Measurements from ENCODE around the gene PREX1.

The PREX1 gene

DNA sequence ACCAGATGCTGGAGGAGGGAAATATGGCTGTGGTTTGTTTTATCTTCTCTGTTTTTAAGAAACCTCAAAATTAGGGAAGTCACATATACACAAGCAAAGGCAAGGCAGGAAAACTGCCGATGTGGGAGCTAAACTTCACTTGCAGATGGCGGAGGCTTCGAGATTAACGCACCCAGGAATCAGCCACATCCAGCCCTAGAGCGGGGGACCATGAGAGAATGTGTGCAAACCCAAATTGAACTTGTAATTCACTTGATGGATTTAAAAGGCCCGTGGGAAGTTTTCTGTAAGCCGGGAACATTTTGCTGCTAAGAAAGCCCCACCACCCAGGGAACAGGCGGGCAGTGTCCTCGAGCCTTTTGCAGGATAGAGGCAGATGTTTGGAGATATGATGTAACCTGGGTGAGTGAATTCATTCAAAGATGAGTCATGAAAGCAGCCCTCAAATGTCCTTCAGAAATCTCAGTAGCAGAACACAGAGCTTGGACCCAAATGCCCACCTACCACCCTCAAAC, 39.9 kb downstream of the PREX1 start:
- ATAC-seq (ENCODE audit: low read depth) (peak; percentile 61), DNase-seq (ENCODE audit: low spot score) (no peak)
- Histone ChIP-seq H3K27me3 (ENCODE audit: insufficient read depth, poor library complexity, severe bottlenecking) (peaks cover 7% of the 10 kb centered on the region), H3K36me3 (ENCODE audit: low read depth) (no peaks in the 10 kb centered on the region), H3K4me3 (ENCODE audit: severe bottlenecking) (no peak overlapping the region), H3K27ac (ENCODE audit: poor library complexity, severe bottlenecking) (no peak overlapping the region), H3K9me3 (ENCODE audit: severe bottlenecking) (no peaks in the 10 kb centered on the region), H3K4me1 (ENCODE audit: insufficient read depth, poor library complexity, severe bottlenecking) (no peaks in the 10 kb centered on the region)
- TF ChIP-seq, protein P1, sequence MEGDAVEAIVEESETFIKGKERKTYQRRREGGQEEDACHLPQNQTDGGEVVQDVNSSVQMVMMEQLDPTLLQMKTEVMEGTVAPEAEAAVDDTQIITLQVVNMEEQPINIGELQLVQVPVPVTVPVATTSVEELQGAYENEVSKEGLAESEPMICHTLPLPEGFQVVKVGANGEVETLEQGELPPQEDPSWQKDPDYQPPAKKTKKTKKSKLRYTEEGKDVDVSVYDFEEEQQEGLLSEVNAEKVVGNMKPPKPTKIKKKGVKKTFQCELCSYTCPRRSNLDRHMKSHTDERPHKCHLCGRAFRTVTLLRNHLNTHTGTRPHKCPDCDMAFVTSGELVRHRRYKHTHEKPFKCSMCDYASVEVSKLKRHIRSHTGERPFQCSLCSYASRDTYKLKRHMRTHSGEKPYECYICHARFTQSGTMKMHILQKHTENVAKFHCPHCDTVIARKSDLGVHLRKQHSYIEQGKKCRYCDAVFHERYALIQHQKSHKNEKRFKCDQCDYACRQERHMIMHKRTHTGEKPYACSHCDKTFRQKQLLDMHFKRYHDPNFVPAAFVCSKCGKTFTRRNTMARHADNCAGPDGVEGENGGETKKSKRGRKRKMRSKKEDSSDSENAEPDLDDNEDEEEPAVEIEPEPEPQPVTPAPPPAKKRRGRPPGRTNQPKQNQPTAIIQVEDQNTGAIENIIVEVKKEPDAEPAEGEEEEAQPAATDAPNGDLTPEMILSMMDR (IDR thresholded peaks at IDR 0.05; ENCODE audit: poor library complexity, severe bottlenecking), result no peak

DNA sequence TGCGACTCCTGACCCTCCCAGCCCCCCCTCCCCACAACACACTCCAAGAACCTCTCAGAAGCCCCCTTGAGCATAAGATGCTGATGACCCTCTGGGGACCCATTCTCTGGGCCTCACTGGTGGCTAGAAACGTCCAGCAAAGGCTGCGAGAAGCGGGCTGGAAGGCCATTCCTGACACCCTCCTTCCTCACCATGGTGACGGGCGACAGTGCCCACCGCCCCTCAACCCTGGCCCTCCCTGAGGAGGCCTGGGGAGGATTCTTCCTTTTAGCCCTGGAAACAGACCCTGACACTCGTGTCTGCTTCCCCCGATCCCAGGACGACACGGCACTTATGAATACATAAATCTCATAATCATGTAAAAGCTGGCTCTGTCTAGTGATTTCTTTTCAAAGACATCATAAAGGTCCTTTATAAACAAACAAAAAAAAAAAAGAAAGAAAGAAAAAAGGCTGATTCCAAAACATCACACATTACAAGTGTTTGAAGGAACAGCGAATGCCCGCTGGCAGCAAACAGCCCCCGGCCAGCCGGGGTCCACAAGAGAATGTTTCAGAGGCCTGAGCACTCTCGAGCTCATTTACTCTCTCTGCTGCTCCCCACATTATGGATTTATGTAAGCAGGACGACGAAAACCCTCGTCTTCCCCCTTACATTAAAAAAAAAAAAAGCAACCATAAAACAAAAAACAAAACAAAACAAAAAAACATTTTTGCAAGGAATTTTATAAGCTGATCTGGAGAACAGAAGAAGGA, 40.7 kb downstream of the PREX1 start:
- Histone ChIP-seq H3K4me1 (ENCODE audit: insufficient read depth, poor library complexity, severe bottlenecking) (no peaks in the 10 kb centered on the region), H3K27me3 (ENCODE audit: insufficient read depth, poor library complexity, severe bottlenecking) (peaks cover 7% of the 10 kb centered on the region), H3K9me3 (ENCODE audit: severe bottlenecking) (no peaks in the 10 kb centered on the region), H3K27ac (ENCODE audit: poor library complexity, severe bottlenecking) (no peak overlapping the region), H3K4me3 (ENCODE audit: severe bottlenecking) (no peak overlapping the region), H3K36me3 (ENCODE audit: low read depth) (no peaks in the 10 kb centered on the region)
- DNase-seq (ENCODE audit: low spot score) (no peak), ATAC-seq (ENCODE audit: low read depth) (no peak)
- TF ChIP-seq, protein P1 (IDR thresholded peaks at IDR 0.05; ENCODE audit: poor library complexity, severe bottlenecking), result no peak

DNA sequence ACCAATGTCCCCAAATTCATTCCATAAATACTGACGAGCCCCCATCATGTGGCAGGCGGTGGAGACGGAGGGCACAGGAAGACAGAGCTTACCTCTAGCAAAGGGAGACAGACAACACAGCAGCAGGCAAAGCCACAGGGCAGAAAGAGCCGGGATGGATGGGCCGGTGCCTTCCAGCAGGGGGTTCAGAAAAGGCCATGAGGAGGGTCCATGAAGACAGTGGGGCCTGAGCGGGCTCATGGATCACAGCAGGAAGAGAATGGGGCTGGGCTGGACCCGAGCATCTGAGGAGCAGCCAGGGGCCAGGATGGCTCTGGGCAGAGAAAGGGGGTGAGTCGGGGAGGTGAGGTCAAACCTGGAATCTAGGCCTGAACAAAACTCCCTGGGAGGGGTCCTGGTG, 42.0 kb downstream of the PREX1 start:
- H3K27ac ChIP-seq (ENCODE audit: poor library complexity, severe bottlenecking), result no peak overlapping the region
- peaks cover 7% of the 10 kb centered on the region for H3K27me3 ChIP-seq (ENCODE audit: insufficient read depth, poor library complexity, severe bottlenecking)
- no peaks in the 10 kb centered on the region for H3K36me3 ChIP-seq (ENCODE audit: low read depth)
- no peaks in the 10 kb centered on the region for H3K4me1 ChIP-seq (ENCODE audit: insufficient read depth, poor library complexity, severe bottlenecking)
- DNase-seq (ENCODE audit: low spot score), result no peak
- H3K4me3 ChIP-seq (ENCODE audit: severe bottlenecking), result no peak overlapping the region
- no peak for ATAC-seq (ENCODE audit: low read depth)
- TF ChIP-seq, protein P1 (IDR thresholded peaks at IDR 0.05; ENCODE audit: poor library complexity, severe bottlenecking), result no peak
- no peaks in the 10 kb centered on the region for H3K9me3 ChIP-seq (ENCODE audit: severe bottlenecking)

DNA sequence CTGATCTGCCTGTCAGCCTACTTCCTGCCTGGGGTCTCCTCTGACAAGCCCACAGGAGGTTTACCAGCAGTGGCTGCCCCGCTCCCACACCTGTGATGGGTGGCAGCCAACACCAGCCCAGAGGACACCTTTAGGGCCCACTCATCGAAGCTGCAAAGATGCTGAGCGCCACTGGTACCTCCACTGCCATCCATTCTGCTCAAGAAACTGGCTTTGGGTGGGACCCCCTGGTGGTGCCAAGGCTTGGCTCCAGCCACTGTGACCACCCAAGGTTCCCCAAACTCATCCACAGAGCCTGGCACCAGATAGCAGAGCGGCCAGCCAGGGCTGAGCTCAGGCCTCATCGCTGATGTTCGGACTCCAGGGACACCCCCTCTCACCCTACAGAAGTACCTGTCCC, 42.5 kb downstream of the PREX1 start:
- Histone ChIP-seq H3K27ac (ENCODE audit: poor library complexity, severe bottlenecking) (no peak overlapping the region), H3K9me3 (ENCODE audit: severe bottlenecking) (no peaks in the 10 kb centered on the region), H3K36me3 (ENCODE audit: low read depth) (no peaks in the 10 kb centered on the region), H3K27me3 (ENCODE audit: insufficient read depth, poor library complexity, severe bottlenecking) (peaks cover 7% of the 10 kb centered on the region), H3K4me3 (ENCODE audit: severe bottlenecking) (no peak overlapping the region), H3K4me1 (ENCODE audit: insufficient read depth, poor library complexity, severe bottlenecking) (no peaks in the 10 kb centered on the region)
- ATAC-seq (ENCODE audit: low read depth) (no peak), DNase-seq (ENCODE audit: low spot score) (no peak)
- TF ChIP-seq, protein P1 (IDR thresholded peaks at IDR 0.05; ENCODE audit: poor library complexity, severe bottlenecking), result no peak

DNA sequence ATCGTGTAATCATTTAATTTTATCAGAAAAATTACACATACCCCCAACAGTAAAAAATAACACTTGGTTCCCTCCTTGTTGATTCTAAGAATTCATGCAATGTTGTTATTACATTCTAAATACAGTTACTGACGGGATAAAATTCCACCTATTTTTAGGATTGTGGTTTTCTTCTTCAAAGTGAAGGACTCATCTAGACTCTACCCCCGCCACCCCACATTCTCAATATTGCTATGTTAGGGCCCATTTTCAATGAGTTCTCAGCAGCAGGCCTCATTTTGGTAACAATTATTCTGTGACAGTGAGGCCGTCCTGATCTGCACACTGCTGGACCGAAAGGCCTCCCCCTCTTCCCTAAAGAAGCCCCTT, 43.5 kb downstream of the PREX1 start:
- no peaks in the 10 kb centered on the region for H3K4me1 ChIP-seq (ENCODE audit: insufficient read depth, poor library complexity, severe bottlenecking)
- ATAC-seq (ENCODE audit: low read depth) (no peak), DNase-seq (ENCODE audit: low spot score) (no peak)

More for the DNA sequence above, 43.5 kb downstream of the PREX1 start:
- Histone ChIP-seq H3K27ac (ENCODE audit: poor library complexity, severe bottlenecking) (no peak overlapping the region), H3K9me3 (ENCODE audit: severe bottlenecking) (no peaks in the 10 kb centered on the region), H3K36me3 (ENCODE audit: low read depth) (no peaks in the 10 kb centered on the region), H3K27me3 (ENCODE audit: insufficient read depth, poor library complexity, severe bottlenecking) (peaks cover 4% of the 10 kb centered on the region), H3K4me3 (ENCODE audit: severe bottlenecking) (no peak overlapping the region)
- TF ChIP-seq, protein P1 (IDR thresholded peaks at IDR 0.05; ENCODE audit: poor library complexity, severe bottlenecking), result no peak
